PC-9 (cell line): ENCODE data around the gene KRT80.

ENCODE experiments used
- EZH2 ChIP-seq: fragments of 200-600 bp; sonication (generic); IDR thresholded peaks from 2 replicates; pipeline ENCODE4 v1.8.0; 2017; ENCODE audit warnings: antibody characterized with exemption, low read depth
- TF ChIP-seq, protein P1 (sequence below): fragments of 200-600 bp; sonication (generic); conservative IDR thresholded peaks from 2 replicates; pipeline ENCODE4 v1.6.1; 2017; ENCODE audit warnings: mixed run types, antibody characterized with exemption, mild to moderate bottlenecking, moderate library complexity

DNA sequence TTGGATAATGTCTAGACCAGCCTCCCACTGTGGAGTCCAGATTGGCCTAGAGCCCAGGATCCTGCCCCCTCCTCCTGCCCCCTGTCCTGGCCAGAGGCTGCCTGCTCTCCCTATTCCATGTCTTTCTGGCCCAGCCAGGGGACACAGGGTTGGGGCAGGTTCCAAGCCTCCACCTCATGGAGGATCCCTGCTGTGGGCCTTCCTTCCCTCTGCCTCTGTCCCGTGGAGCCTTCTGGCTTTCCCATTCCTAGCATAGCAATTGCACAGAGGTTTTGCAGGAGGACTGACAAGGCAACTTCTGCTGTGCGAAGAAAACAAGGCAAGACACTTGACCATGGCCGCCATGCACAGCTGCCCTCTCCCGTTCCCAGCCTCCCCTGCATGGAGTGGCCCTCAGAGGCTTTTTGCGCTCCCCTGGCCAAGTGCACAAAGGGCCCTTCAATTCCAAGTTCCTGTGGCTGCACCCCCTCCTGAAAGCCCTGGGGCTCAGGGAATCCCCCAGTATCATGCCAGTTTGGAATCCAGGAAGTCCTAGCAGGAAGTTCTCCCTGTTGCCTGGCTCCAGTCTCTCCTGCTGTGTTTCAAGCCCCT is 42.1 kb downstream of the KRT80 start:
- TF ChIP-seq, protein P1, sequence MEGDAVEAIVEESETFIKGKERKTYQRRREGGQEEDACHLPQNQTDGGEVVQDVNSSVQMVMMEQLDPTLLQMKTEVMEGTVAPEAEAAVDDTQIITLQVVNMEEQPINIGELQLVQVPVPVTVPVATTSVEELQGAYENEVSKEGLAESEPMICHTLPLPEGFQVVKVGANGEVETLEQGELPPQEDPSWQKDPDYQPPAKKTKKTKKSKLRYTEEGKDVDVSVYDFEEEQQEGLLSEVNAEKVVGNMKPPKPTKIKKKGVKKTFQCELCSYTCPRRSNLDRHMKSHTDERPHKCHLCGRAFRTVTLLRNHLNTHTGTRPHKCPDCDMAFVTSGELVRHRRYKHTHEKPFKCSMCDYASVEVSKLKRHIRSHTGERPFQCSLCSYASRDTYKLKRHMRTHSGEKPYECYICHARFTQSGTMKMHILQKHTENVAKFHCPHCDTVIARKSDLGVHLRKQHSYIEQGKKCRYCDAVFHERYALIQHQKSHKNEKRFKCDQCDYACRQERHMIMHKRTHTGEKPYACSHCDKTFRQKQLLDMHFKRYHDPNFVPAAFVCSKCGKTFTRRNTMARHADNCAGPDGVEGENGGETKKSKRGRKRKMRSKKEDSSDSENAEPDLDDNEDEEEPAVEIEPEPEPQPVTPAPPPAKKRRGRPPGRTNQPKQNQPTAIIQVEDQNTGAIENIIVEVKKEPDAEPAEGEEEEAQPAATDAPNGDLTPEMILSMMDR = no peak
- no peak for TF ChIP-seq EZH2
